Colonic mucosa (tissue), 4 donors: Measurements from ENCODE around the gene PLCL2. TPM values are rescaled to one million over a fixed set of nuclear protein-coding genes. Genes with fewer than 3 reads are reported as not detected.

Experiments
- DNase-seq: peaks from one replicate; pipeline ENCODE4 v3.0.0-alpha.2; 2020
- H3K27ac ChIP-seq: fragments of 200-600 bp; one replicate; pipeline ENCODE4 v1.8.0; 2021
- H3K27me3 ChIP-seq: fragments of 200-600 bp; one replicate; pipeline ENCODE4 v1.8.0; 2021
- H3K36me3 ChIP-seq: fragments of 200-600 bp; one replicate; pipeline ENCODE4 v1.8.0; 2021
- H3K4me1 ChIP-seq: fragments of 200-600 bp; one replicate; pipeline ENCODE4 v1.8.0; 2021; ENCODE audit warnings: mild to moderate bottlenecking
- H3K4me3 ChIP-seq: fragments of 200-600 bp; one replicate; pipeline ENCODE4 v1.8.0; 2021
- H3K9ac ChIP-seq, 2 donors: one replicate each; pipeline ENCODE4 v1.7.0; 2013; ENCODE audit warnings: control low read depth in 2 of 2, low read depth in 2 of 2, low read length in 2 of 2
- H3K9me3 ChIP-seq: fragments of 200-600 bp; one replicate; pipeline ENCODE4 v1.8.0; 2021
- intact Hi-C: fragments of 100-400 bp; cut with DNase I; formaldehyde crosslinking; loops from one replicate; pipeline ENCODE4 v1.14.1; 2022
- total RNA-seq, 2 donors: library from RNA; stranded (reverse); fragmentation: NEBNext Ultra II Directional in 1 of 2; extraction: Animal tissue kit (Norgen Biotek cat#: 25700) in 1 of 2; gene quantifications; one replicate each; pipeline ENCODE4 v1.2.1, GENCODE V29; 2021
- TF ChIP-seq, protein P1 (sequence below): fragments of 200-600 bp; IDR thresholded peaks from one replicate; pipeline ENCODE4 v1.8.0; 2022; ENCODE audit warnings: antibody characterized with exemption, mild to moderate bottlenecking
- donor health status: healthy.
- donor health status: DM: no; HTN: no; CAD: no.
- donor health status: DM: no; HTN: no; CAD: no.

The PLCL2 gene
- total RNA-seq, 2 donors from 2014 or later: 12.3 to 15.0 TPM

DNA sequence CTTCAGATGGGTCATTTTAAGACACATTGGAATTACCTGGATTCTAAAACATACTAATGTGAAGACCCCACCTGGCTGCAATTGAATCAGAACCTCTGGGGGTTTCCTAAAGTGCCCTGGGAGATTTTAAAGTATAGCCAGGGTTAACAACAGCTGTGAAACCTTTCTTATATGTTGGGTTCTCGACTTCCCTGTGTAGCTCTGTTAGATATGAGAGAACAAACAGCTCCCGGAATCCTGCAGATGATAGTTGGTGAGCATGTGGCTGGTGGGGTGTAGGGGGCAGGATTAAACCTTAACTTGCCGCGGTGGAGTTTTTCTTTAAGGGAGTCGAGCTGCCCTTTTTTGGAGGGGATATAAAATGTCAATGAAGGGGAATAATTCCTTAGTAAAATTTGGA, 12.1 kb downstream of the PLCL2 start:
- peak overlapping the region; percentile 42 for H3K27ac ChIP-seq
- H3K9ac ChIP-seq: peak overlapping the region in 1 of 2 donors; percentile 64
- no peak overlapping the region for H3K4me3 ChIP-seq
- no peaks in the 10 kb centered on the region for H3K36me3 ChIP-seq
- TF ChIP-seq, protein P1, sequence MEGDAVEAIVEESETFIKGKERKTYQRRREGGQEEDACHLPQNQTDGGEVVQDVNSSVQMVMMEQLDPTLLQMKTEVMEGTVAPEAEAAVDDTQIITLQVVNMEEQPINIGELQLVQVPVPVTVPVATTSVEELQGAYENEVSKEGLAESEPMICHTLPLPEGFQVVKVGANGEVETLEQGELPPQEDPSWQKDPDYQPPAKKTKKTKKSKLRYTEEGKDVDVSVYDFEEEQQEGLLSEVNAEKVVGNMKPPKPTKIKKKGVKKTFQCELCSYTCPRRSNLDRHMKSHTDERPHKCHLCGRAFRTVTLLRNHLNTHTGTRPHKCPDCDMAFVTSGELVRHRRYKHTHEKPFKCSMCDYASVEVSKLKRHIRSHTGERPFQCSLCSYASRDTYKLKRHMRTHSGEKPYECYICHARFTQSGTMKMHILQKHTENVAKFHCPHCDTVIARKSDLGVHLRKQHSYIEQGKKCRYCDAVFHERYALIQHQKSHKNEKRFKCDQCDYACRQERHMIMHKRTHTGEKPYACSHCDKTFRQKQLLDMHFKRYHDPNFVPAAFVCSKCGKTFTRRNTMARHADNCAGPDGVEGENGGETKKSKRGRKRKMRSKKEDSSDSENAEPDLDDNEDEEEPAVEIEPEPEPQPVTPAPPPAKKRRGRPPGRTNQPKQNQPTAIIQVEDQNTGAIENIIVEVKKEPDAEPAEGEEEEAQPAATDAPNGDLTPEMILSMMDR: no peak
- no peak for DNase-seq
- intact Hi-C loops: no loop called here
- no peaks in the 10 kb centered on the region for H3K9me3 ChIP-seq
- H3K4me1 ChIP-seq: no peaks in the 10 kb centered on the region
- no peaks in the 10 kb centered on the region for H3K27me3 ChIP-seq

DNA sequence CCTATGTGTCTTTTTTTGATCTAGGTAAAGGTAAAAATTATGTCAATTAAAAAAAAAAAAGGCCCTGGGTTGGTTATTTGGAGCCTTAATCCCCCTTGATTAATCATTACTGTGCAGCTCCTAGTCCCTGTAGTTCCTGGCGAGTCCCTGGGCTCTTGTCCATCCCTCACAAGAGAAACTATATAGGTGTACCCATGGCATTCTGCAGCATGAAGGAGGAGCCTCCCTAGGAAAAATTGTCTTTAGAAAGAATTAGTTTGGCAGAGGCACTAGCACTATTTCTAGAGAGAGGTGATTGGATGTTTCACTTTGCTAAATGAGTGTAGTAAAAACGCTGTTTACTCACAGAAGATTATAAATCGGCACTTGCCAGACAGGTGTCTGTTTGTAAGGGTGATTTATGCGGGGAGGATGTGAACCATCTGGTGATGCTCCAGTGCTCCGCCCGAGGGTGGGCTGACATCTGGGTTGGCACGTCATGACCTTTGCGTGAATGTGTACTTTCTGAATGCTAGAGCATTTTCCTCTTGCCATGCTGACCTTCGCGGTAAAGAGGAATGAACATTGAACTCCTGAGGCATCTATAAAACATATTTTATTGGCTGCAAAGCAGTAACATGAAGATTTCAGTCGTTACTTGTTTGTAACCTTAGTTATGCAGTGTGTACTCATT, 12.6 kb downstream of the PLCL2 start:
- no peaks in the 10 kb centered on the region for H3K27me3 ChIP-seq
- intact Hi-C loops: no loop called here
- H3K4me1 ChIP-seq: no peaks in the 10 kb centered on the region
- no peak overlapping the region for H3K4me3 ChIP-seq
- peak; percentile 85 for DNase-seq
- H3K9ac ChIP-seq: peak overlapping the region in 1 of 2 donors; percentile 15
- peak overlapping the region; percentile 42 for H3K27ac ChIP-seq
- H3K36me3 ChIP-seq: no peaks in the 10 kb centered on the region
- no peaks in the 10 kb centered on the region for H3K9me3 ChIP-seq
- TF ChIP-seq, protein P1: no peak

DNA sequence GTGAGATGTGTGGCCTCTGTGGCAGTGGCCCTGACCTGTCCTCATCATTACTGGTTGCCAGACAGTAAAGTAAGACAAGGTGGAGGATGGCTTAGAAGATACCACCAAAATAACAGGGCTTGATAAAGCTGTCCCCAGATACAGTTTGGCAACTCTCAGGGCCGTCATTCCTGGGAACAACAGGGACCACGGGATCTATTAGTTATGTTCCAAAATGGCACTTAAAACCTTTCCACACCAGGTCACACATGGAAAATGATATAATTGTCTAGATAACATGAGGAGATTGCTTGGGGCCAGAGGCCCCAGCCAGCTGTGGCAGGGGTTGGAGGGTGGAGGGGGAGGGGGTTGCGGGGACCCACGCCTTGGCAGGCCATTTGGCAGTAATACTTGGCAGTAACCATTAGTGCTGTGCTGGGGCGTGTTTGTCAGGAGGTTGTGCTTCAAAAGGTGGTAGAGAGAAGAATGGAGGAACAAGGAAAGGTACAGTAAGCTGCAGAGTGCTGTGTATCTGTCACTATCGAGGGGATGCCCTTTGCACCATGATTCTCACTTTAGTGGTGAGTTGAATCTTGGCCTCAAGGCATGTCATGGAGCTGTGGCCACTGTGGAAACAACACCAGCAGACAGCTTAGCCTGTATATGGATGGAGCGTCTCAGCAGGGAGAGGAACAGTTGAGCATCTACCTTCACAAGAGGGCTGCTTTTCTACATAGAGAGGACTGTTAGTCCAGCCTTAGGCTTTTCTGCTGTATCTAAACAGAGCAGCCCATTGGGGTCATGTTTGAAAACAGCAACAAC, 14.0 kb downstream of the PLCL2 start:
- no peak overlapping the region for H3K4me3 ChIP-seq
- TF ChIP-seq, protein P1: no peak
- H3K4me1 ChIP-seq: no peaks in the 10 kb centered on the region
- DNase-seq: no peak
- no peaks in the 10 kb centered on the region for H3K9me3 ChIP-seq
- no peak overlapping the region for H3K27ac ChIP-seq
- no peak overlapping the region for H3K9ac ChIP-seq
- intact Hi-C loops: no loop called here
- no peaks in the 10 kb centered on the region for H3K36me3 ChIP-seq
- H3K27me3 ChIP-seq: no peaks in the 10 kb centered on the region

DNA sequence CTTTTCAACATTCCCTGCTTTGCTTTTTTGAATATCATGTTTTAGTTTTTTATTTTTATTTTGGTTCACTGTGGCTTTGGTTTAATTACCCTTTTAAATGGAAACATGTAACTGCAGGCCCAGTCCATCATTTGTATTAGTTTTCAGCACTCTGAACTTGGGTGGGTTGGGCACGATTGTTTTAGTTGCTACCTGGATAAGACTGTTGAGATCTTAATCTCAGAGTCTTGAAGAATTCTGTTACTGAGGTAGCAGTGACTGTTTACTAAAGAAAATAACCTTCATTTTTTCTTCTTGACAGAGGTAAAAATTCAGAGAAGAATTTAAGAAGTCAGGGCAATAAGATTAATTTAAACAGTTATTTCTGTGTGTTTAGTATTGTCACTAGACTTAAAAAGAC, 15.2 kb downstream of the PLCL2 start:
- H3K36me3 ChIP-seq: no peaks in the 10 kb centered on the region
- no peaks in the 10 kb centered on the region for H3K4me1 ChIP-seq
- no peaks in the 10 kb centered on the region for H3K27me3 ChIP-seq
- intact Hi-C loops: no loop called here
- TF ChIP-seq, protein P1: no peak
- no peak overlapping the region for H3K27ac ChIP-seq
- no peak for DNase-seq
- H3K4me3 ChIP-seq: no peak overlapping the region
- H3K9ac ChIP-seq: no peak overlapping the region
- no peaks in the 10 kb centered on the region for H3K9me3 ChIP-seq

DNA sequence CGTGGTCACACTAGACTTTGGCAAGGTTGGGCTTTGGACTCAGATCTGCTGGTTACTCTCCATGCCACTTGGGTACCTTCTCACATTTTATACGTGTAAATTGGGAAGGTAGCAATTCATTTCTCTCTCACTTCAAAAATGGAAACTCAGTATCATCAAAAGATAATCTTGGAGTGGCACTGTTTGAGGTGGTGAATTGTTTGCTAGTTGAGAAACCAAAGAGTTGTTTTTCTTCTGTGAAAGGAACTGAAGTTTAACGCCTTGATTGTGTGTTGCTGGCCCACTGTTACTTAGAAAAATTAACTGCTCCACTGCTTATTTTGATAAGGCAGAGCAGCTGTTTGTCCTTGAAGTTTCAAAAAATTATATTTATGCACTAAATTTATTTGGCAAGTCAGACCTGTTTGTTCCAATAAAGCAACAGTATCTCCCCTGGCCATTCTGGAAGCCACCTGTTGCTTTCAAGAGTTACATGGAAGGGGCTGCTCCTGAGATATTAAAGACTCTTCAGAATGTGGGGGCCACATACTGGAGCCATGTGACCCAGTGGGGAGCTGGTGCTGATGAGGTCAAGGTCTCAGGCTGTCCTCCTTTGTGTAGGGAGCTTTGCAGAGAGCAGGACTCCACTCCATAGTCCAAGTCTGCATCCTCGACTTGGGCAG, 16.2 kb downstream of the PLCL2 start:
- TF ChIP-seq, protein P1: no peak
- H3K4me1 ChIP-seq: no peaks in the 10 kb centered on the region
- no peak for DNase-seq

More for the DNA sequence above, 16.2 kb downstream of the PLCL2 start:
- Histone ChIP-seq H3K4me3 (no peak overlapping the region), H3K9me3 (no peaks in the 10 kb centered on the region), H3K36me3 (no peaks in the 10 kb centered on the region), H3K27me3 (no peaks in the 10 kb centered on the region), H3K9ac (no peak overlapping the region), H3K27ac (no peak overlapping the region)
- intact Hi-C loops: no loop called here
